ENCODE data around the gene PIGR. TPM values are rescaled to one million over a fixed set of nuclear protein-coding genes. Genes with fewer than 3 reads are reported as not detected.

Gene PIGR
- polyA plus RNA-seq, 1 of the 3 experiments (the other 2 are of a cell fraction), result not detected

DNA sequence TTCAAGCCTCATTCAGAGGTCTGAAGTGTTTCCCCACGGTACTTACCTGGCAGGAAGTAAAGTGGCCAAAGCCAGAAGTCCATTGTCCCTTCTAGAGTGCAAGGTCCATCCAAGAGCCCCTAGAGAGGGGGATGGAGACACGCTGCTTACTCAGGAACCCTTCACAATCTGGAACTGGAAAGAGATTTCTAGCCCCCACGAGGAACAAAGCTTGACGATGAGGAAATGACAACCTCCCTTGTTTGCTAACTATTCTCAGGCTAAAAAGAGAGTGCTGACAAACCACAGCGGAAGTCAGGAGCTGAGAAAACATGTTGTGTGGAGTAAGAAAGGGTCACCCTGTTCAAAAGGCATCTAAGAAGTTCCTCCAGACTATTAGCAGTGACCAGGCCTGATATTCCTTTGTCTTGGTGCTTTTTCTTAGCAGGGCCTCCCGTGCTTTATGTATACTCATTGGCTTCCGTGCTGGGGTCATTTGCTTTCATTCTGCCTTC lies 24.4 kb downstream of the PIGR start, which contains the start of gene FCMR:
TSS of gene FCMR (minus strand) at position 170 of the 494 bp plus-strand sequence. CDS start at position 83, 87 bp downstream.
- H3K79me2 ChIP-seq (ENCODE audit: insufficient read depth), result no peaks in the 10 kb centered on the region
- WGBS (ENCODE audit: low lambda C conversion rate), result 34% methylated on average over 7 of the region's 7 CpGs
- H3F3A ChIP-seq (replicated peaks; ENCODE audit: insufficient read depth), result no peaks in the 10 kb centered on the region
- no peaks in the 10 kb centered on the region for H3K4me1 ChIP-seq (ENCODE audit: control insufficient read depth in 1 of 2, insufficient read depth in 2 of 2, low read depth in 1 of 2, low read length in 1 of 2)
- no peak for TF ChIP-seq NRF1 (IDR thresholded peaks at IDR 0.05; ENCODE audit: low read depth, low read length)
- no peak for TF ChIP-seq NFIC (IDR thresholded peaks at IDR 0.05; ENCODE audit: borderline replicate concordance)
- TF ChIP-seq FOXJ3 (CRISPR knock-in tag; IDR thresholded peaks at IDR 0.05), result no peak
- TF ChIP-seq EP300 (IDR thresholded peaks at IDR 0.05; ENCODE audit: borderline replicate concordance in 1 of 2, low read depth in 1 of 2, low read length in 1 of 2), result no peak
- TF ChIP-seq RFX5 (IDR thresholded peaks at IDR 0.05; ENCODE audit: low read length), result no peak
- TF ChIP-seq RAD21 (IDR thresholded peaks at IDR 0.05; ENCODE audit: low read length), result no peak
- no peak for TF ChIP-seq CHD2 (IDR thresholded peaks at IDR 0.05; ENCODE audit: low read length, partially characterized antibody)
- TF ChIP-seq EZH2phosphoT487 (IDR thresholded peaks at IDR 0.05; ENCODE audit: borderline replicate concordance, low read depth), result no peak
- TF ChIP-seq, protein P1, sequence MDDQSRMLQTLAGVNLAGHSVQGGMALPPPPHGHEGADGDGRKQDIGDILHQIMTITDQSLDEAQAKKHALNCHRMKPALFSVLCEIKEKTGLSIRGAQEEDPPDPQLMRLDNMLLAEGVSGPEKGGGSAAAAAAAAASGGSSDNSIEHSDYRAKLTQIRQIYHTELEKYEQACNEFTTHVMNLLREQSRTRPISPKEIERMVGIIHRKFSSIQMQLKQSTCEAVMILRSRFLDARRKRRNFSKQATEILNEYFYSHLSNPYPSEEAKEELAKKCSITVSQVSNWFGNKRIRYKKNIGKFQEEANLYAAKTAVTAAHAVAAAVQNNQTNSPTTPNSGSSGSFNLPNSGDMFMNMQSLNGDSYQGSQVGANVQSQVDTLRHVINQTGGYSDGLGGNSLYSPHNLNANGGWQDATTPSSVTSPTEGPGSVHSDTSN (IDR thresholded peaks at IDR 0.05), result no peak
- no peaks in the 10 kb centered on the region for H3K9me2 ChIP-seq
- no peak within 1 kb of the TSS for H2AFZ ChIP-seq (ENCODE audit: low read depth)
- no peaks in the 10 kb centered on the region for H3K9me3 ChIP-seq
- ChIA-PET POLR2A (no interaction called here), CTCF (interaction anchor here (0.9 to 3.4 kb wide), 6 partner anchors 9 to 197 kb away, joined by 3 to 27 read pairs (median 5); no protein-coding TSS in a partner anchor)
- no peak within 1 kb of the TSS for H3K27ac ChIP-seq (ENCODE audit: low read depth in 2 of 2, low read length in 1 of 2)
- H3K4me2 ChIP-seq, result no peak within 1 kb of the TSS
- H3K27me3 ChIP-seq (ENCODE audit: insufficient read depth), result peaks cover 5% of the 10 kb centered on the region; the same call in 1 of the 2 replicates
- no peak within 1 kb of the TSS for H3K9ac ChIP-seq
- no peaks in the 10 kb centered on the region for H3K36me3 ChIP-seq (replicated peaks in 1 of 2; ENCODE audit: control insufficient read depth in 1 of 2, insufficient read depth in 2 of 2, low read length in 1 of 2)
- no peaks in the 10 kb centered on the region for H4K20me1 ChIP-seq (ENCODE audit: insufficient read depth)
- no peak for DNase-seq
- no peak within 1 kb of the TSS for H3K4me3 ChIP-seq (ENCODE audit: low read depth in 2 of 2, low read length in 1 of 2)

DNA sequence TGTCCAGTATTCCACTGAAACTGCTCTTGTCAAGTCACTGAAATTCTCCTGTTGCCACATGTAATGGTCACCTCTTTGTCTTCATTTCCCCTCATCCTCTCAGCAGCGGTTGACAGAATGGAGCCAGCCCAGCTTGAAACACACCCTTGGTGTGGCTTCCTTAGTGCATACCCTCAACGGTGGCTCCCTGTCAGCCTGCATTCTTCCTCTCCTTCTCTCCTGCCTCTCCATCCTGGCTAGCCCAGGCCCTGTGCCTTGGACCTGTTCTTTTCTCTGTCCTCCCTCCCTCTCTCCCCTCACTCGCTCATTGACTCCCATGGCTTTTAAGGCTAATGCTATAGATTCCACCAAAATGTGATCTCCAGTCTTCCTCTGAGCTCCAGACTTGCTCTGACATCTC lies 28.2 kb downstream of the PIGR start:
- Histone ChIP-seq H3K4me2 (no peak overlapping the region), H3F3A (replicated peaks; ENCODE audit: insufficient read depth) (no peaks in the 10 kb centered on the region), H3K36me3 (replicated peaks in 1 of 2; ENCODE audit: control insufficient read depth in 1 of 2, insufficient read depth in 2 of 2, low read length in 1 of 2) (no peaks in the 10 kb centered on the region), H3K27ac (ENCODE audit: low read depth in 2 of 2, low read length in 1 of 2) (no peak overlapping the region), H3K9me2 (no peaks in the 10 kb centered on the region), H3K9me3 (no peaks in the 10 kb centered on the region), H3K4me1 (ENCODE audit: control insufficient read depth in 1 of 2, insufficient read depth in 2 of 2, low read depth in 1 of 2, low read length in 1 of 2) (no peaks in the 10 kb centered on the region), H3K4me3 (ENCODE audit: low read depth in 2 of 2, low read length in 1 of 2) (no peak overlapping the region), H4K20me1 (ENCODE audit: insufficient read depth) (no peaks in the 10 kb centered on the region), H3K9ac (no peak overlapping the region), H2AFZ (ENCODE audit: low read depth) (no peak overlapping the region), H3K27me3 (ENCODE audit: insufficient read depth) (peaks cover 37% of the 10 kb centered on the region), H3K79me2 (ENCODE audit: insufficient read depth) (no peaks in the 10 kb centered on the region)
- no peak for DNase-seq
- TF ChIP-seq FOSL2 (IDR thresholded peaks at IDR 0.05; ENCODE audit: borderline replicate concordance, low read depth) (no peak), GABPA (IDR thresholded peaks at IDR 0.05; ENCODE audit: low read depth) (no peak), GATA2 (CRISPR knock-in tag; IDR thresholded peaks at IDR 0.05) (no peak), RAD21 (IDR thresholded peaks at IDR 0.05; ENCODE audit: low read length) (no peak), TAF1 (IDR thresholded peaks at IDR 0.05; ENCODE audit: borderline replicate concordance, low read depth, low read length) (no peak), RFX5 (IDR thresholded peaks at IDR 0.05; ENCODE audit: low read length) (no peak)
- ChIA-PET CTCF (interaction anchor here (0.7 to 9.4 kb wide), 8 partner anchors 21 to 287 kb away, joined by 3 to 380 read pairs (median 3); partner anchors contain the start of gene IL20), POLR2A (no interaction called here)
- WGBS (ENCODE audit: low lambda C conversion rate), result 55% methylated on average over 3 of the region's 3 CpGs

All from SK-N-SH (cell line).